GM12878 (cell line): Measurements from ENCODE around the gene B4GALT5. TPM values are rescaled to one million over a fixed set of nuclear protein-coding genes. Genes with fewer than 3 reads are reported as not detected.

Experiments
- ATAC-seq: fragments of 200-7000 bp; cut with Tn5 transposase; 3 replicates; pipeline ENCODE4 v1.9.1; 2020; ENCODE audit warnings: mild to moderate bottlenecking, moderate library complexity
- BruUV-seq: library from RNA; stranded (reverse); fragments of 400-500 nt; replicated peaks from 2 replicates; lab custom pipeline; 2021; lab: Mats Ljungman, UMichigan
- CTCF ChIA-PET: fragments of 300-600 bp; sonication (Branson Sonifier 250); formaldehyde crosslinking; extraction: SDS; loops from one replicate; lab custom pipeline; 2021; ENCODE audit warnings: inconsistent platforms; lab: Yijun Ruan, JAX
- POLR2A ChIA-PET: fragments of 350-600 bp; formaldehyde crosslinking; extraction: SDS; loops from one replicate; lab custom pipeline; 2021; ENCODE audit warnings: inconsistent platforms; lab: Charles Lee
- RAD21 ChIA-PET: fragments of 300-600 bp; sonication (Branson Sonifier 250); formaldehyde crosslinking; loops from one replicate; lab custom pipeline; 2023; ENCODE audit warnings: antibody characterized with exemption; ENCODE audit not compliant: unreplicated experiment; lab: Charles Lee
- SMC1A ChIA-PET: fragments of 300-600 bp; sonication (Branson Sonifier 250); formaldehyde crosslinking; loops from one replicate; lab custom pipeline; 2023; ENCODE audit not compliant: unreplicated experiment, uncharacterized antibody; lab: Charles Lee
- DNase-seq: peaks from one replicate; pipeline ENCODE4 v3.0.0-alpha.2; 2011; ENCODE audit warnings: low read depth, low spot score
- FAIRE-seq: peaks from 3 replicates; lab custom pipeline; 2011; peaks lifted over from hg19 to GRCh38; lab: Jason Lieb, UNC
- H2AFZ ChIP-seq: 2 replicates; pipeline ENCODE4 v1.6.0; 2011; ENCODE audit warnings: low read depth, low read length, control low read depth; ENCODE audit not compliant: control insufficient read depth
- H3K27ac ChIP-seq: 2 replicates; pipeline ENCODE4 v1.5.1; 2011; ENCODE audit warnings: control low read depth; ENCODE audit not compliant: control insufficient read depth, insufficient read depth
- H3K27me3 ChIP-seq, 2 experiments: replicated peaks in 1 of 2; 2 replicates each; pipeline versions ENCODE4 v1.6.0 to v1.6.1; 2011; ENCODE audit warnings: low read length in 1 of 2; ENCODE audit not compliant: control insufficient read depth in 2 of 2, insufficient read depth in 2 of 2
- H3K36me3 ChIP-seq, 2 experiments: 2 replicates each; pipeline ENCODE4 v1.5.1; 2011; ENCODE audit warnings: low read length in 1 of 2; ENCODE audit not compliant: control insufficient read depth in 2 of 2, insufficient read depth in 2 of 2
- H3K4me1 ChIP-seq: 2 replicates; pipeline ENCODE4 v1.6.1; 2011; ENCODE audit warnings: mild to moderate bottlenecking, low read length, moderate library complexity, mixed read lengths; ENCODE audit not compliant: control insufficient read depth, insufficient read depth
- H3K4me2 ChIP-seq: 2 replicates; pipeline ENCODE4 v1.6.0; 2011; ENCODE audit warnings: control low read depth; ENCODE audit not compliant: control insufficient read depth, insufficient read depth
- H3K4me3 ChIP-seq: fragments of 200-600 bp; sonication (generic); 2 replicates; pipeline ENCODE4 v1.5.1; 2016
- H3K79me2 ChIP-seq: 2 replicates; pipeline ENCODE4 v1.6.0; 2011; ENCODE audit warnings: low read length; ENCODE audit not compliant: control insufficient read depth, insufficient read depth
- H3K9ac ChIP-seq: 2 replicates; pipeline ENCODE4 v1.8.0; 2011; ENCODE audit warnings: low read length, control low read depth, mixed read lengths; ENCODE audit not compliant: control insufficient read depth, insufficient read depth
- H3K9me3 ChIP-seq: replicated peaks from 3 replicates; pipeline ENCODE4 v1.5.1; 2011; ENCODE audit warnings: mild to moderate bottlenecking, low read length; ENCODE audit not compliant: control insufficient read depth, insufficient read depth
- H4K20me1 ChIP-seq: 2 replicates; pipeline ENCODE4 v1.6.0; 2011; ENCODE audit not compliant: control insufficient read depth, insufficient read depth
- CTCF ChIP-seq, 3 experiments: IDR thresholded peaks in 2 of 3; conservative IDR thresholded peaks in 1 of 3; 2 replicates each; pipeline ENCODE4 v1.5.1; 2011; ENCODE audit warnings: low read depth in 3 of 3, low read length in 3 of 3, mild to moderate bottlenecking in 3 of 3, control low read depth in 2 of 3, moderate library complexity in 2 of 3, inconsistent platforms in 1 of 3, mixed read lengths in 1 of 3; ENCODE audit not compliant: control insufficient read depth in 2 of 3, insufficient read depth in 1 of 3; ENCODE audit errors: extremely low read depth in 1 of 3
- GATAD2B ChIP-seq: fragments of 450-650 bp; conservative IDR thresholded peaks from 2 replicates; pipeline ENCODE4 v1.6.1; 2017; ENCODE audit warnings: low read depth, mild to moderate bottlenecking, moderate library complexity
- IKZF2 ChIP-seq, 2 experiments: fragments of 450-650 bp; IDR thresholded peaks; 2 replicates each; pipeline ENCODE4 v1.6.1; 2017; ENCODE audit warnings: mild to moderate bottlenecking in 2 of 2, moderate library complexity in 2 of 2
- KAT2A ChIP-seq: conservative IDR thresholded peaks from 2 replicates; pipeline ENCODE4 v1.6.1; 2011; ENCODE audit warnings: low read depth, low read length; ENCODE audit not compliant: control insufficient read depth
- MEF2A ChIP-seq: IDR thresholded peaks from 2 replicates; pipeline ENCODE4 v1.6.1; 2011; ENCODE audit warnings: low read depth, mild to moderate bottlenecking, low read length, moderate library complexity; ENCODE audit not compliant: insufficient read depth
- NR2C1 ChIP-seq: fragments of 450-650 bp; IDR thresholded peaks from 2 replicates; pipeline ENCODE4 v1.6.1; 2017; ENCODE audit warnings: antibody characterized with exemption, mild to moderate bottlenecking, moderate library complexity
- NR2C2 ChIP-seq: IDR thresholded peaks from 2 replicates; pipeline ENCODE4 v1.6.1; 2011; ENCODE audit warnings: borderline replicate concordance, low read depth; ENCODE audit not compliant: control insufficient read depth, insufficient read length
- SIX5 ChIP-seq: IDR thresholded peaks from 2 replicates; pipeline ENCODE4 v1.6.1; 2011; ENCODE audit warnings: mild to moderate bottlenecking, low read depth, low read length, moderate library complexity; ENCODE audit not compliant: severe bottlenecking
- SMAD1 ChIP-seq: fragments of 450-650 bp; IDR thresholded peaks from 2 replicates; pipeline ENCODE4 v1.6.1; 2018; ENCODE audit warnings: mild to moderate bottlenecking, low read depth; ENCODE audit not compliant: partially characterized antibody
- SUZ12 ChIP-seq: fragments of 200-600 bp; sonication (generic); IDR thresholded peaks from one replicate; pipeline ENCODE4 v1.6.1; 2018; ENCODE audit warnings: antibody characterized with exemption, mild to moderate bottlenecking; ENCODE audit not compliant: unreplicated experiment
- TCF3 ChIP-seq: IDR thresholded peaks from 2 replicates; pipeline ENCODE4 v1.6.1; 2012; ENCODE audit warnings: low read depth, mild to moderate bottlenecking, low read length, borderline replicate concordance; ENCODE audit not compliant: insufficient read depth
- ZNF207 ChIP-seq: fragments of 450-650 bp; IDR thresholded peaks from 2 replicates; pipeline ENCODE4 v1.6.1; 2014; ENCODE audit warnings: antibody characterized with exemption, mild to moderate bottlenecking, borderline replicate concordance
- ZNF274 ChIP-seq: IDR thresholded peaks from one replicate; pipeline ENCODE4 v1.8.0; 2011; ENCODE audit not compliant: insufficient read length, insufficient read depth
- WGBS: methylation state at CpG from one replicate; pipeline ENCODE4 v1.1.6; 2016; ENCODE audit warnings: low lambda C conversion rate; ENCODE audit not compliant: insufficient replicate concordance, insufficient coverage; ENCODE audit errors: missing lambda C conversion rate; 5-methylcytosine and 5-hydroxymethylcytosine counted together
- in situ Hi-C: fragments of 300-500 bp; cut with MboI; formaldehyde crosslinking; loops from 9 replicates; pipeline ENCODE4 v1.14.3; 2018; ENCODE audit warnings: mixed read lengths
- intact Hi-C: fragments of 100-400 bp; cut with micrococcal nuclease; formaldehyde crosslinking; loops from one replicate; pipeline ENCODE4 v1.14.2; 2022; ENCODE audit not compliant: unreplicated experiment
- polyA plus RNA-seq, 11 experiments: library from polyadenylated mRNA; depleted of rRNA in 4 of 11; unstranded in 6 of 11; stranded (reverse) in 5 of 11; fragments of >200 nt; fragmentation: Nextera tagmentation in 4 of 11; fragmentation: Illumina TruSeq in 1 of 11; extraction: Ambion mirVana in 4 of 11; extraction: Trizol in 1 of 11; gene quantifications; 1 replicate in 1 of 11; 2 replicates in 10 of 11; pipeline versions ENCODE4 v1.2.1 to v1.2.3, GENCODE V29; 2011 to 2016; ENCODE audit warnings: inconsistent platforms in 2 of 11, missing spikeins in 2 of 11, low read depth in 1 of 11
- total RNA-seq, 4 experiments: library from RNA; depleted of rRNA in 3 of 4; stranded (reverse); fragments of >200 nt in 3 of 4; fragmentation: Illumina TruSeq in 1 of 4; extraction: Trizol in 1 of 4; gene quantifications; 2 replicates each; pipeline versions ENCODE4 v1.2.1 to v1.2.3, GENCODE V29; 2013 to 2021

Gene B4GALT5
- total and polyA plus RNA-seq, 10 of the 15 experiments (the other 5 are each of a cell fraction or from before 2014, with no cell fraction given), result 2.0 to 55.5 (median 20.2) TPM

DNA sequence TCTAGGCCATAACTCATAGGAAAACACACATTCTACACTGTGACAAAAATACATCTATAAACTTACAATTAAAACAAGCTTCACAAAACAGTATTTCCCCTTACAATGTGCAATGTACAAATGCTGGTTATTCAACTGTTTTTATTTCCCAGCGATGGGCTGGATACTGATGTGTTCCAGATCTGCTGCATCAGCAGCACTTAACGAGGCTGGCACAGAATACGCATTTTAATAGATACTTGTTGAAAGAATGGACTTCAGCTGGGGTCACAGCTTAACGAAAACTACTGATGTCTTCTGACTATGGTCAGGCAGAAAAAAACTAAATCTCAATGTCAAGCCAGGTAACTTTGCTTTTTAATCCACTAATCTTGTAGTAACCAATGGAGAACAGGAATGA, 70.9 kb downstream of the B4GALT5 start:
- 98% methylated on average over 4 of the region's 4 CpGs for WGBS
- Histone ChIP-seq H3K27me3 (no peaks in the 10 kb centered on the region), H3K9me3 (no peaks in the 10 kb centered on the region), H3K4me2 (no peak overlapping the region), H3K9ac (no peak overlapping the region), H4K20me1 (no peaks in the 10 kb centered on the region), H3K4me3 (no peak overlapping the region), H3K4me1 (no peaks in the 10 kb centered on the region), H3K27ac (no peak overlapping the region), H2AFZ (no peak overlapping the region), H3K79me2 (no peaks in the 10 kb centered on the region), H3K36me3 (peaks cover 32 to 34% of the 10 kb centered on the region in 2 experiments)
- CTCF ChIA-PET, result interaction anchor here (0.8 to 0.9 kb wide), 2 partner anchors 15 to 204 kb away, joined by 3 read pairs; no protein-coding TSS in a partner anchor
- RAD21 ChIA-PET, result no interaction called here
- POLR2A ChIA-PET, result no interaction called here
- intact Hi-C loops (no loop called here), in situ Hi-C loops (no loop called here)
- FAIRE-seq (no peak), ATAC-seq (no peak), DNase-seq (no peak)
- no TSS peak for BruUV-seq
- SMC1A ChIA-PET, result interaction anchor here (0.6 to 2.3 kb wide), 10 partner anchors 13 to 269 kb away, joined by 3 to 7 read pairs (median 4); no protein-coding TSS in a partner anchor
- TF ChIP-seq NR2C2 (no peak), ZNF207 (no peak), TCF3 (no peak), NR2C1 (no peak), IKZF2 (IDR thresholded peaks at IDR 0.05) (no peak), MEF2A (no peak), GATAD2B (no peak), SMAD1 (no peak), SIX5 (no peak), SUZ12 (no peak), KAT2A (no peak), ZNF274 (no peak), CTCF (IDR thresholded peaks at IDR 0.05 in 2 of 3, conservative IDR thresholded peaks at IDR 0.05 in 1 of 3; ENCODE audit: control insufficient read depth in 2 of 3, extremely low read depth in 1 of 3, insufficient read depth in 1 of 3, low read depth in 3 of 3, low read length in 3 of 3) (no peak)
